ENCODE results near the gene ITLN1.

Gene ITLN1

GRCh38 chr1:160858507-160858906 lies 26.5 kb downstream of the ITLN1 start:
- no peak for DNase-seq (ENCODE audit: low read depth in 3 of 3, low spot score in 1 of 3)

DNA sequence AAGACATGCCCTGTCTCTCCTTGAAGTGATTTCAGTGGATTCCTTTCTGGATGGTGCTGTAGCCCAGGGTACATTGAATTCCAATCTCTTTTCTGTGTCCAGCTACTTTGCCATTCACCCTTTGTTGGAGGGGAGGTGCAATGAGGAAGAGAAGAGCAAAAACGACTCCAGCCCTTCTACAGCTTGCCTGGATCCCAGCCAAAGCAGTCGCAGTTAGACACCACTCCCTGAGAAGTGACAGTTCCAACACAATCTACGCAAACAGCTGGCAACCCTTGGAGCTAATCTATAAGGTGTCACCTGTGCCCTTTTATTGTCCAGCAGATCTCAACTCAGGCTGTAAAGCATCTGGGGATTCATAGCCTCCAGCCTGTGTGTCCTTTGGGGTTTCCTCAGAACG lies 26.9 kb downstream of the ITLN1 start:
- DNase-seq (ENCODE audit: low read depth in 3 of 3, low spot score in 1 of 3) = no peak

DNA sequence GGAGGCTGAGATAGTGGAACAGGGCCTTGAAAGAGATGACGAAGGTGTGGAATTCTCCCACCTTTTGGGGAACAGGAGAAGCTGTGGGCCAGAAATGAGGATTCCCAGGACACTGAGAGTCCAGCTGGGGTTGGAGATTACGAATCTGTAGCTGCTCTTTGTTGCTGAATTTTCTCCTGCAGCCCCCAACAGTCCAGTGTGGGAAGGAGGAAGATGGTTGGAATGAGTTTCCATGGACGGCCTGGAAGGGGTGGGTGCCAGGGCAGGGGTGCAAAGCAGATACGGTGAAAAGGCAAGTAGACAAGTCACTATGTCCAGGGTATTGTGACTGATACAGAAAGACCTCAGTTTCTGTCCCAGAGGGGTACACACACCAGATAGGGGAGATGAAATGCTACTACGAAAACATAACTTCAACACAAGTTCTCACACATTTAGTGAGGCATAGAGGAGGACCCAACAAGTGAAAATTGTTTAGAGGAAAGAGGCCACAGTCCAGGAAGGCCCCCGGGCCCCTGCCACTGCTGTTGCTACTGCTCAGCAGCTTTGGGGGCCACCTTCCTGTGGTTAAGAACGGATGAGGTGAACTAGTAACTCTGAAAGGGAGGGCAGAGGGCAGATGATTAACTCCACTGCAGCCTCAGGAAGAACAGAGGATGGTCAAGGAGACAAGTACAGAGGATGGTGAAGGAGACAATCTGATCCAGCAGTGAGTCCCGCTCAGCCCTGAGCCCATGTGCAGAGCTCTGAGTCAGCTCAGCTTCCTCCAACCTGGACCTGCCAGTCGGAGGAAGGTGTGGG lies 29.6 kb downstream of the ITLN1 start:
- no peak for DNase-seq (ENCODE audit: low read depth in 3 of 3, low spot score in 1 of 3)

DNA sequence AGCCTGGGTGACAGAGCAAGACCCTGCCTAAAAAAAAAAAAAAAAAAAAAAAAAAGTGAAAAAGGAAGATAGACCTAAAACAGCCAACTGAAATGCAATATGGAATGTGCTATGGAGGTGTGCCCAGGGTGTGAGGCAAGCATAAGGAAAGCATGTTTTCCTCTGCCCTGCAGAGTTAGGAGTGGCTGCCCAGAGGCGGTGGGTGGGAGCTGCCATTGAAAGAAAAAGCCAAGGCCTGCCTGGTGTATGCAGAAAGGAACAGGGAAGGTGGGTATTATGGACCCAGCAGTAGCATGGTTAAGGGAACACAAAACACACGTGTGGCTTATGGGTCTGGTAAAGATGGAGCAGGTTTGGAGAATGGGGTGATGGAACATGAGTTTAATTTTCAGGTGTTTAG lies 31.2 kb downstream of the ITLN1 start:
- DNase-seq (ENCODE audit: low read depth in 3 of 3, low spot score in 1 of 3) = no peak

- no peak for DNase-seq (ENCODE audit: low read depth in 3 of 3, low spot score in 1 of 3)
Observed at GRCh38 chr1:160853014-160853413, 32.0 kb downstream of the ITLN1 start.

GRCh38 chr1:160850993-160851392 lies 34.0 kb downstream of the ITLN1 start:
- DNase-seq (ENCODE audit: low read depth in 3 of 3, low spot score in 1 of 3) = no peak

GRCh38 chr1:160850541-160850940 lies 34.4 kb downstream of the ITLN1 start:
- DNase-seq (ENCODE audit: low read depth in 3 of 3, low spot score in 1 of 3) = no peak

GRCh38 chr1:160846281-160846680 lies 38.7 kb downstream of the ITLN1 start:
- DNase-seq (ENCODE audit: low read depth in 3 of 3, low spot score in 1 of 3) = no peak

DNA sequence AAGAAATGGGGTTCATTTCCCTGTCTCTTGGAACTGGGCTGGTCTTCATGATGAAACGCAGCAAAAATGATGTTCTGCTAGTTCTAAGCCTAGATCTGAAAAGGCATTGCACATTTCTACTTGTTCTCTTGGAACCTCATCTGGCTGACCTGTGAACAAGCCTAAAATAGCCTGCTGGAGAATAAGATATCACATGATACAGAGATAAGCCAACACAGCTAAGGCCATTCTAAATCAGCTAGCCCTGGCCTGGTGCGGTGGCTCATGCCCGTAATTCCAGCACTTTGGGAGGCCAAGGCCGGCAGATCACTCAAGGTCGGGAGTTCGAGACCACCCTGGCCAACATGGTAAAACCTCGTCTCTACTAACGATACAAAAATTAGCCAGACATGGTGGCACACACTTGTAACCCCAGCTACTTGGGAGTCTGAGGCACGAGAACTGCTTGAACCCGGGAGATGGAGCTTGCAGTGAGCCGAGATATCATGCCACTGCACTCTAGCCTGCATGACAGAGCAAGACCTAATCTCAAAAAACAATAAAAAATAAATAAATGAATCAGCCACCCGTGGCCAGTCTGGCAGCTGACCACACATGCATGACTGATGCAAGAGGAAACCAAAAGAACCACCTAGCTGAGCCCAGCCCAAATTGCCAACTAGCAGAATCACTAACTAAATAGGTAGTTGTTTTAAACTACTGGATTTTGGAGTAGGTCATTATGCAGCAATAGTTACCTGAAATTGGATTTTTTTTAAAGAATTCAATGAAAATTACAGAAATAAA lies 40.3 kb downstream of the ITLN1 start:
- no peak for DNase-seq (ENCODE audit: low read depth in 3 of 3, low spot score in 1 of 3)

DNA sequence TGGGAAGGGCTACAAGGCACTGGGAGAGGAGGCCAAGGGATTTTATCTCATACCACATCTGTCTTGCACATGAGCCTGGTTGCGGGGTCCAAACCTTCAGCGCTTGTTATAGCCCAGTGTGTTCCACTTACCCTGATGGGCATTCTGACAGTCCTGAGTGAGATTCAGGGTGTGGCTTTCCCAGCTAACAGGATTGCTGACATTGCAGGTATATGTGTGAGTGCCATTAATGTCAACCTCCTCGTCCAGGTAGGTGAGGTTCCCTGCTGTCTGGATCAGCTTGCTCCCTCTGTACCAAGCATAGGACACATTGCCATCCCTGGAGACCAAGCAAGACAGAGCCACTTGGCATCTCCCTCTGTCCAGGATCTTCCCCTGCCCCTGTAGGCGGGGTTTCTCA lies 43.9 kb downstream of the ITLN1 start:
- no peak for DNase-seq (ENCODE audit: low read depth in 3 of 3, low spot score in 1 of 3)

- no peak for DNase-seq (ENCODE audit: low read depth in 3 of 3, low spot score in 1 of 3)
Observed at GRCh38 chr1:160839746-160840145, 45.2 kb downstream of the ITLN1 start.

DNA sequence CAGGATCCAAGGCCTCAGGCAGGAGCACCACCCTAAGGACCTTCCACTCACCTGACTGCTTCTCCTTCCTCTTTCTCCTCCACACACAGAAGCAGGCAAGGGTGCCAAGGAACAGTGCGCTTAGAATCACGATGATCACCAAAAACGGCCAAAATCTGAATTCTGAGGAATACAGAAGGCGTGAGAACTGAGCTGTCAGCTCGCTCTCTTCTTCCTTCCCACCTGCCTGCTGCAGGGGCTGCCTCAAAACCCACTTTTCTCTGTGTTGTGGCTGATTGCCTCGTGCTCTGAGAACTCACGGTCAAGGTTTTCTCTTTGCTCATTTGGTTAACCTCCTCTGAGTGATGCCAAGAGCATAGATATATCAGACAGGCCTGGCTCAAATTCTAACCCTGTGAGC lies 46.1 kb downstream of the ITLN1 start:
- no peak for DNase-seq (ENCODE audit: low read depth in 3 of 3, low spot score in 1 of 3)

DNA sequence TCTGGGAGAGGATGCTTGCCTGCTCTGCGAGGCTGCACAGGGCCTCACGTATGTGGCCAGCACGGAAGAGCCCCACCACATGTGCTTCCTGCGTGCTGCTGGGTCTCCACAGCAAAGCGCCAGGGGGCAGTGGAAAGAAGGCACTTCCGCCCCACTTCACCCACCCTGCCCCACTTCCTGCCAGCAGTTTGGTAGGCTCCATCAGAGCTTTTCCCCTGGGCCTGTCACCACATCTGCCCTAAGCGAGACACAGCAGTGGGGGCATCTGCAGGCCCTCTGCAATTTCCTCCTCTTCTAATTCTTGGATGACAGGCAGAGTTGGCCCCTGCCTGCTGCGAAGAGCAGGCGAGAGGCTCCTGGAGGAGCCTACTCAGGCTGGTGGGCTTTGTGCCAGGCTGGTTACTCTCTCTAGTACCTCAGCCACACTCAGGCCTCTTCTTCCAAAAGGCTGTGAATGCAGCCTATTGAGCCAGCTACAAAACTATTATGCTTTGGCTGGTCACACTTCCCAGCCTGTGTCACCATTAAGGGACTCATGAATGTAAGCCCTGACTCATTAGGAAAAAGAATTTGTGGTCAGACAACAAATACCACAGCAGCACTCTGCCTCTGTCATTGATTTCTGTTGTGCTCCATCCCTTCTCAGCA lies 47.3 kb downstream of the ITLN1 start:
- DNase-seq (ENCODE audit: low read depth in 3 of 3, low spot score in 1 of 3) = peak; percentile 47 to 73 (median 69)

DNA sequence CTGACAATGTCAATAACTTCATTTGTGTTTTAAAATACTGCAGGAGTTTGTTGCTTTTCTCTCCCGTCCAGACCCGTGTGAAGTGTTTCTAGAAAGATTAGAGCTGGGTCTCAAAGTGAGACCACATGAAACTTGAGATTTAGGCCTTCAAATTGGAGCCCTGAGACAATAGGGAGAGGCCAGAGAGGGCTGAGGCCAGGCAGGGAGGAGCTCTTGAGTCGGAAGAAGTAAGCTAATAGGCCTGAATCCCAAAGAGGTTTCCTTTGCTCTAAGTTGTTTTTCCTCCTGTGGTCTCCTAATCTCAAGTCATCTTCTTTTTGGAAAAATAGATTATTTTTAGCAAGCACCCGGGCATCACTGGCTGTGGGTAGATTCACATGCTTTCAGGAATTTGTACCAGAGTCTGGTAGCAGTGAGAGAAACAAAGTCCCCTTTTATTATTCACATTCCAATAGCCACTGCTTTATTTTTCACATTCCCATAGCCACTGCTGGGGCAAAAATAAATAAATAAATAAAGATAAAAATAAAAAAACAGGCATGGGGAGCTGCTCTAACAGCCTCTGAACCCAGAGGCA lies 47.9 kb downstream of the ITLN1 start:
- DNase-seq (ENCODE audit: low read depth in 3 of 3, low spot score in 1 of 3) = no peak

DNA sequence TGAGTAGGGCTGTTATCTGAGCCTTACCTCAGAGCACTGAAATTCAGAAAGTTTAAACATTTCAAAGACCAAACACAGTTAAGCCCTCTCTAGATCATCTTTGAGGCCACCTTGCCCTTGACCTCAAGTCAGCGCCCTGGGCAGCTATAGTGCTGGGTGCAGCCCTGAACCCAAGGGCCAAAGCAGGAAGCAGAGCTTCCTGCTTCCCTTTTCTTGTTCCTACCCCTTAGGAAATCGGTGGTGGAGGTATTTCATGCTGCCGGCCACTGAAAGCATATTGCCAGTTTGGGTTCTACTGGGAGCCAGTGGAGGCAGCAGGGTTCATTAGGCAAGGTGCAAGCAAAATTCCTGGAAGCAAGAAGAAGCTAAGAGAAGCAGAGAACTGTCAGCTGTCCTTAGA lies 48.4 kb downstream of the ITLN1 start:
- DNase-seq (ENCODE audit: low read depth in 3 of 3, low spot score in 1 of 3) = no peak

DNA sequence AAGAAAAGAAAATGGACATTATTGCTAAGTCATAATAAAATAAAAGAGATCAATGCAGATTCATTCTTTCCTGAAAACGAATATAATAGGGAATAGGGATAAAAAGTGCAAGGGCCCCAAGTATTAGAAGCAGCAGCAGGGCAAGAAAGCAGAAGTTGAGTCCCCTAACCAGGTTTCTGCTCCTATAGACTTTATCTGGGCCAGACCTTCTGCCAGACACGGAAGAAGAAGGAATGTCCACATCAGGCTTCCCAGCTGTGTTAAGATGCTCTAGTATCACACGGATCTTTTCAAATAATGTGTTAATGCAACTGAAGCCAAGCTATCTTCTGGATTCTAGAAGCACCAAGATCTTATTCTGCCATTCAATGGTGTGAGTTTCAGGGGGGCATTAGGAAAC lies 49.2 kb downstream of the ITLN1 start:
- no peak for DNase-seq (ENCODE audit: low read depth in 3 of 3, low spot score in 1 of 3)

DNA sequence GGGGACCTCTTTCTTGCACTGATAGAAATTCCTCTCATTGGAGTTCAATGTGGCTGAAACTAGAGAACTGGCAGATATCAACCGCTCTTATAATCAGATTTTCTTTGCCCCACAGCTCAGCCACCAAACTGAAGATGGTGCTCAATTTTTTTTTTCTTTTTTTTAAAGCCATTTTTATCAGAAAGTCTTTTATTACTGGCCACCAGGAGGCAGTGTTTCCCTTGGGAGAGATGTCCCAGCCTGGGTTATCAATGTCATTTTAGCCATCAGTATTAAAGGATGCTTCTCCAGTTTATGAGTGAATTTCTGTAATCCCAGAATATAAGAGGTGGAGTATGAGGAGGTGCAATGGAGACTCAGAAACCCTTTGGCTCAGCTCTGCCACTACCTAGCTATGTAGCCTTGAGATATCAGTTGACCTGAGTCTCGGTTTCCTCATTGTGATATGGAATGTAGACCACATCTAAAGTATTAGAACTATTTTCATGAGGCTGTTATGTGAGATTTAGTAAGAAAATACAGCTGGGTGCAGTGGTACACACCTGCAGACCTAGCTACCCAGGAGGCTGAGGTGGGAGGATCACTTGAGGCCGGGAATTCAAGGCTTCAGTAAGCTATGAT lies 49.9 kb downstream of the ITLN1 start:
- DNase-seq (ENCODE audit: low read depth in 3 of 3, low spot score in 1 of 3) = peak in 1 of 3 donors; percentile 11

- peak; percentile 28 to 73 (median 57) for DNase-seq (ENCODE audit: low read depth in 3 of 3, low spot score in 1 of 3)
Observed at GRCh38 chr1:160830321-160831153, 54.4 kb downstream of the ITLN1 start.

DNA sequence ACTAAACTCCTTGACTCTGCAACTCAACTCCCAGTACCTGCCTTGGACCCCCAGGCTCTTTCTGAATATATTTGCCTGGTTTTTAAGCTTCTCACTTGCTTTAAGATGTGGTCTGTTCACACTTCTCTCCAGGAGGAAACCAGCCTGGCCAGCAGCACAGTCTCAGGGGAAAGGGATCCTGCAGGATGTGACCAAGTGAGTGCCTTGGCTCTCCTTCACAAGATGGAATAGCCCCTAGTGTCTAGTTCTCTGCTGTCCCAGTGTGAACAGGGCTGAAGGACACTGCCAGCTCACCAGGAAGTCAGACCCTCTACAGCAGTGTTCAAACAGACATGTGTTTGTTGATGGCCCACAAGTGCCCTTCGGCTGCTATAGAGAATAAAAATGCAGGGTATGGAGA lies 55.2 kb downstream of the ITLN1 start:
- no peak for DNase-seq (ENCODE audit: low read depth in 3 of 3, low spot score in 1 of 3)

DNA sequence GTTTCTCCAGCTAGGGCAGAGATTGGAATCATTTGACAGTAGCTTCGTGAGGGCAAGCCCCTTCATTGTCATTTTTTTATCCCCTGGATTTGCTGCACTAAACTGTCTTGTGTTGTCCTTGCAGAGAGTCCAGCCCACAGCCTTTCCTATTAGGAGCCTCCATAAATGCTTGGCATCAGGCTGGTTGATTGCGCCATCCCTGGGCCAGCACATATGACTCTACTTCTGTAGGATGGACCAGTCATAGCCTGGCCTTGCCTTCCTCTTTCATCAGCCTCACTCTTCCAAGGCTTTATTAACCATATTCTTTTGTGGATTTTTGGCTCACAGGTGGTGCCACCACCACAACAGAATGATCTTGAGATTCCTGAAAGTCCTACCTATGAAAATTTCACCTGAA lies 57.6 kb downstream of the ITLN1 start:
- no peak for DNase-seq (ENCODE audit: low read depth in 3 of 3, low spot score in 1 of 3)

All from stimulated activated CD4-positive, alpha-beta T cell treated with anti-CD3 and anti-CD28 coated beads, TNF-alpha, amount 100 ng/mL, for 1 hour (primary cell).